Measurements from ENCODE around the gene GCHFR.

The GCHFR gene

DNA sequence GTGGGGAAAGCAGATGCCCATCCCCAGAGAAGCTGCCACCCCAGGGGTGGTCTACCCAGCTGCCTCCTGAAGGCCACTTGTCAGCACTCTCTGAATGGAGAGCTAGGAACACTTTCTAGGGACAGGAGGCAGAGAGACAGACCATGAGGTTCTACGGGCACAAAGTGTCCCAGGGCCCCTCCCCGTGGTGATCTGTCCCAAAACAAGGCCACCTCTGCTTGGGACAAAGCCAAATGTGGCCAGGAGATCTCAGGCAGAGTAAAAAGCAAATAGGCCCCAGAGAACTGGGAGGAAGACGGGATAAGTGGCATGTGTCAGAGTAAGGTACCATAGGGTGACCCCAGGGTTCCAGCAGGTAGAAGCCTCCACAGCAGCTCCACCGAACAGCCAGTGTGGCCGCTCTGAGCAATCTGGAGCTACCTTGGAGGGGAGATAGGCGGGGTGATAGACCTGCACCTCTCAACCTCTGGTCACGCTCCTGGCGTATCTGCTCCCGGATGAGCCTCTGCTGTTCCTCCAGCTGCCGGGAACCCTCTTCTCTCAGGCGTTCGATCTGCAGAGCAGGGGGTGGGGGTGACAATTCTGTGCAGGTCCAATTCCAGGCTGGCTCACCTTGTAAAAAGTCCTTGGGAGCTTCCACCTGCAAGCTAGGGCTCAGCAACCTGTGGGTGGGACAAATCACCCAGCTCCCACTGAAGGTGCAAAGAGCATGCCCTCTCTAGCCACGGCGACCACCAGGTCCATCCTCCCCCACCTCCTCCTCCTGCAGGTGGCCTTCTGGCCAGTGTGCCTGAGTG, 12.1 kb downstream of the GCHFR start:
- DNase-seq (ENCODE audit: low read depth), result no peak

DNA sequence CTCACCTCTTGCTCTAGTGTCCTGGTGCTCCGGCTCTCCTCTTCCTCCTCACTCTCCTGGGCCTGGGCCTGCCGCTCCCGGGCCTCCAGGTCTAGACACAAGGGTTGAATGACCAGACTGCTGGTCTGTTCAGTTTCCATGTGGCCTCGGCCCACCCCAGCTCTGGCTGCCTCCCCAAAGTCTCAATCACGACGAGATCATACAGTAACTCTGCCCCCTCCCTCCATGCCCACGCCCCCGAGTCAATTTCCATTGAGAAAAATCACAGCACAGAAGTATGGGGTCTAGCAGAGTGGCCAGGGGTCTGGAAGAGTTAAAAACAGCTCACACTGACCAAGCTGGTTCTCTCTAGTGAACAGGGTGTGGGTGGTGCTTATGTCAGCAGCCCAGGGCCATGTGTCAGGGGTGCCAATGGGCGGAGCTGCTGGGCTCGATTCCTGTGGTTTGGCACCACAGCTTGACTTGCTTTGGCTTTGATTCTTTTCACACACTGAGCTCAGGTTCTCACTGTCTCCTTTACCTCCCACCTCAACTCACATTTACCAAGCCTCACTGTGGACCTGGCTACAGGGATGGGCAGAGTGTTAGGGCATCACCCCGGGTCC, 12.8 kb downstream of the GCHFR start:
- no peak for DNase-seq (ENCODE audit: low read depth)

DNA sequence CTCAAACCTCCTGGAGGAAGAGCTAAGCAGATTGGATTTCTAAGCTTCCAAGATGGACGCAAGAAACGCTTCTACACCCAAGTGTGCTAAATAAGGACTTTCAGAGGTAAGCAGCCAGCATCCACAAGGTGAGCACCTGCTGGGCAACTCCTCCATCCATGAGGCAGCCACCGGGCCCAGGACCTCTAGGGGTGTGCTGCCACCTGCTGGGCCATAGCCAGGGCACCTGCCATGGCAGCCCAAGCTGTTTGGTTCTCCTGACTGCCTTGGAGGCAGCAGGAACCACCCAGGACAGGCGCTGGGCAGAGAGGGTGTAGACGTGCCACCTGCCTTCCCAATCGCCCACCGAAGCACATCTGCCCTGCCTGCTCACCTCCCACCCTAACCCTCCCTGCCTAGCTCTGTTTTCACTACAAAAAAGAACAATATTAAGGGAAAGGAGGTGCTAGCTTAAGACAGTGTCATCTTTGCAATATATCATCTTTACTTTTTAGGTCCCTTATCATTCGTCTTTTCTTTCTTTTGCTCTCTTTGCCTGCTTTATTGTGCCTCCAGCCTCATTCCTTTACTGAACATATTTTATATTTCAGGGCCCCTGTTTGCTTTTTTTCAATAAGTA, 18.9 kb downstream of the GCHFR start:
- peak; percentile 59 for DNase-seq (ENCODE audit: low read depth)

DNA sequence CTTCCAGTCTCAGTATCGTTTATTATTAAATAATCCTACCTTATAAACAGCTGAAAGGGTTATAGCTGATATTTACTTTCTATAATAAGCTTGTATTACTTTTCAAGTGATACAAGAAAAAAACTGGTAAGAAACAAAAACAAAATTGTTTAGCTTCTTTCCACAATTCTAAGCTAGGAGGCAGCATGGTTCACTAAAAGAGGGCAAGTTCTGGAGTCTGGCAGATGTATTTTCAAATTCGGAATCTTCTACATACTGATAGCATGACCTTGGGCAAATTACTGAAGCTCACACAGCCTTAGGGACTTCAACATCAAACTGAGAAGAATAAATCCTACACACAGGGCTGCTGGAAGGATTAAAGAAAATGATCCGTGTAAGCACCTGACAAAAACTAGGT, 21.3 kb downstream of the GCHFR start:
- DNase-seq (ENCODE audit: low read depth), result no peak

DNA sequence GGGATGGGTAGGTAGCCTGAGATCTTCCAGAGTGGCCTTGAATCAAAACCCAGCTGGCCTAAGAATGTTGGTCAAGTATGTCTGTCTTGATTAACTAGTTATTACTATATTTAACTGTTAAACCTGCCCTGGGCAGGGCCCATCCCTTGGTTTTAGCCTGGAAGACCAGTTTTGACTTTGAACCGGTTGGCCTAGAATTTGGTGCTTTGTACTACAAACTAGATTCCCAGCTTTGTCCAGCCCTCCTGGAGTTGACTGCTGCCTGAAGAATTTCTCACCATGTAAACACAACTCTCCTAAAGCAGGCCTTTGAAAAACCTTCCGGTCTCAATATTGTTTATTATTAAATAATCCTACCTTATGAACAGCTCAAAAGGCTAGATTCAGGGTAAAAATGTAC, 21.9 kb downstream of the GCHFR start:
- DNase-seq (ENCODE audit: low read depth), result no peak

DNA sequence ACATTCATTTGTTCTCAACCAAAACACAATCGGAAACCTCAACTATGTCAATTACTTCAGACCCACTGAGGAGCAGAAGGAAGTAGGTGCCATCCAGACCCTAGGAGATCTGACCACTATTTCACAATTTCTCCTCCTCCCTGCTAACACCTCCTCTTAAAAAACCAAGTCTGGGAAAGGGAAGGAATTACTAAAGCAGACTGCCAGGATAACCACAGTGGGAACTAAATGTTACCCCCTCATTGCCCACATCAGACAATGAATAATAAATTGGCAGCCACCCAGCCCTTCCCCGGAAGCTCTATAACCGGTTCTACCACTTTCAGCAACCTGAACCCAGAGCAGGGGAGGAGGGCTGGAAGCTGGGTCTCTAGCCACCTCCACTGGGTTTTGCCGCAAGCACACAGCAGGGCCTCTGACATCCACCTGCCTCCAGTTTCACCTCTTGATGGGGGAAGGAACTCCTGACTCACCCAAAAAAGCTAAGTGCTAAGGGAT, 23.5 kb downstream of the GCHFR start:
- peak; percentile 32 for DNase-seq (ENCODE audit: low read depth)

DNA sequence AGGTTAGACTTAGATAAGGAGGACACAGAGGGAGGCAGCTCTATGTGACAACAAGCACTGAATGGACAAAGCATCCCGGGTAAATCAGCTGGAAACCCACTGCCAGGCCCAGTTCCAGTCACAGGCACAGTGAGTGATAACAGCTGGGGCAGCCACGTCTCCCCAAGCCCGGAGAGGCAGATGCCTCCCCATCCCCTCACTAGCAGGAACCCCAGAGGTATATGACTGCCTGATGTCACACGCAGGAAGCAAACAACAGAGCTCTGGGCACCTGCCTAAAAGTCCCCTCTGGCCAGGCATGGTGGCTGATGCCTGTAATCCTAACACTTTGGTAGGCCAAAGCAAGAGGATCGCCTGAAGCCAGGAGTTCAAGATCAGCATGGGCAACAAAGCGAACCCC, 24.1 kb downstream of the GCHFR start:
- DNase-seq (ENCODE audit: low read depth), result no peak

DNA sequence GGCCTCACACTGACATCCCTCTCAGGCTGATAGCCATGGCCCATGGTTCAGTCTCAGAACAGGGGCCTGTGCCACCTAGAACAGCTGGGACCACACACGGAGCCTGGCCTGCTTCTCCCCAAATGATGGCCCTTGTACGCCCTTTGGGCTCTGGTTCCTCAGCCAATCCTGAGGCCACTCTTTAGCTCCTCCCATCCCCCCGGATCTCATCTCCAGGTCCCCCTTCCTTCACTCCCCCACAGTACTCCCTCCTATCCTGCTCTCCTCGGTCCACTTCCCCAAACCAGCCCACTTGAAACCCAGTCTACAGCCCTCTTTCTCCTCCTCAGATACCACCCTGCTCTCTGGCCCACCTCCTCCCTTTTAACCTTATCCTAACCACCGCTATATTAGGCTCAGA, 25.3 kb downstream of the GCHFR start:
- no peak for DNase-seq (ENCODE audit: low read depth)

DNA sequence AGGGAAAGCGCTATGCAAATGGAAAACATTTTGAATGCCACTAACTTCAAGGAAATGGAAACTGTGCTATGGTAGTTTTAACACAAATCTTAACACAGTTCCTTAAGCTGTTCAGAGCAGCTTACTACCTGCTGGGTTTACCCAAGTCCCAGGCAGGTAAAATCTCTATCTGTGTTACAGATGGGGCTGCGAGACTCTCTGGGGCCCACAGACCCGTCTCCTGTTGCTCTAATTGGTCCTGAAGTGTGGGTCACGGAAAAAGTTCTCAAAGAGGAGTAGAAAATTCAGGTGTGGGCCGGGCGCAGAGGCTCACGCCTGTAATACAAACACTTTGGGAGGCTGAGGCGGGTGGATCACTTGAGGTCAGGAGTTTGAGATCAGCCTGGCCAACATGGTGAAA, 26.1 kb downstream of the GCHFR start:
- DNase-seq (ENCODE audit: low read depth), result no peak

GRCh38 chr15:40790718-40791117, 26.9 kb downstream of the GCHFR start:
- no peak for DNase-seq (ENCODE audit: low read depth)

DNA sequence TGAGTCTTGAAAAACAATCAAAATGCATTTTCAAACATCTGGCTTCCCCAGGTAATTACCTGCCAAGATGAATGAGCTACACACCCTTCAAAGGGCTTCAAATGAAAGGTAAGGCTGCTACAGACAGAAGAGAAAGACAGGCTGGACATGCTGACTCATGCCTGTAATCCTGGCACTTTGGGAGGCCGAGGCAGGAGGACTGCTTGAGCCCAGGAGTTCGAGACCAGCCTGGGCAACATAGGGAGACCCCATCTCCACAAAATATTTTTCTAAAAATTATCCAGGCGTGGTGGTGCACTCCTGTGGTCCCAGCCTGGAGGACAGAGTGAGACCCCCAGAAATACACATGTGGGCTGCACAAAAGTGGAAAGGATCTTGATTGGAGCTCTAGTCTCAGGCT, 28.5 kb downstream of the GCHFR start:
- DNase-seq (ENCODE audit: low read depth), result no peak

- DNase-seq (ENCODE audit: low read depth), result no peak
These were observed 29.5 kb downstream of the GCHFR start for GRCh38 chr15:40793216-40793989.

GRCh38 chr15:40796041-40796440, 32.2 kb downstream of the GCHFR start:
- no peak for DNase-seq (ENCODE audit: low read depth)

DNA sequence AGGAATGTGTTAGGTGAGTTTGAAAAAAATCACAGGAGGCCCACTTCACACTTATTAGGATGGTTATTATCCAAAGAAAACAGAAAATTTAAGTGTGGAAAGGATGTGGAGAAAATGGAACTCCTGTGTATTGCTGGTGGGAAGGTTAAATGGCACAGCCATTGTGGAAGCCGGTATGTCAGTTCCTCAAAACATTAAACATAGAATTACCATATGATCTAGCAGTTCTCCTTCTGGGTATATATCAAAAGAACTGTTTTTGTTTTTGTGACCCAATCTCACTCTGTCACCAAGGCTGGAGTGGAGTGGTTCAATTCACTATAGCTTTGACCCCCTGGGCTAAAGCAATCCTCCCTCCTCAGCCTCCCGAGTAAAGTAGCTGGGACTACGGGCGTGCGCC, 32.6 kb downstream of the GCHFR start:
- no peak for DNase-seq (ENCODE audit: low read depth)

- DNase-seq (ENCODE audit: low read depth), result no peak
These were observed 35.7 kb downstream of the GCHFR start for GRCh38 chr15:40799523-40799922.

- DNase-seq (ENCODE audit: low read depth), result no peak
These were observed 39.2 kb downstream of the GCHFR start for GRCh38 chr15:40803076-40803475.

DNA sequence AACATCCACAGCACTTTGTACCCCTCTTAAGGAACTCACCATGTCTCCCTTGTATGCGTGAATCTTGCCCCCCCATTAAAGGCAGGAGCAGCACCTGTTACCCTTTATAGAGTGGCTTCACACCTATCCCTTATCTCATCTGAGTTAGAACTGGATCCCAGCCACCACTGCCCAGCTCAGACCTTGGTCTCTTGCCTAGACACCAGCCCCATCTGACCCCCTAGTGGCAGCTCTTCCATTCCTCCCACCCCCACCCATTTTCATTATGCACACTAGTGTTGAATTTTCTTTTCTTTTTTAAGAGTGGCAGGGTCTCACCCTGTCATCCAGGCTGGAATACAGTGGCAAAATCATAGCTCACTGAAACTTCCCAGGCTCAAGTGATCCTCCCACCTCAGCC, 39.8 kb downstream of the GCHFR start:
- no peak for DNase-seq (ENCODE audit: low read depth)

DNA sequence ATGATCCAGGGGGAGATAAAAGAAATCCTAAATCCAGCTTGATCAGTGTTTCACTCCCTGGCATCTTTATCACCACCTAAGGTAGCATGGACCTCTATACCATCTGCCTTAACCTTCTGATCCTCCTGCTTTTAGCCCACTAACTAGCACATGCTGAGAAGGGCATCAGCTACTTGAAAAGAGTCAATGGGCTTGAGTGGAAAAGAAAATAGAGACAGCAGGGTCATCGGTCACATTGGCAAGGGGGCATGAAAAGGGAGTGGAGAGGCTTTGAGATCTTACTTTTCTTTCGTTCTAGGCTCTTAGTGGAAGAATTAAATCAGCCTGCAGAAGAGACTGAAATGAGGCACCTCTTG, 42.8 kb downstream of the GCHFR start:
- DNase-seq (ENCODE audit: low read depth), result no peak

GRCh38 chr15:40807028-40807887, 43.4 kb downstream of the GCHFR start, which contains the start of the genes DNAJC17 and ZFYVE19:
Gene DNAJC17 (minus strand): TSS chr15:40807473. CDS start chr15:40807446, 27 bp downstream.
Gene ZFYVE19 (plus strand): TSS chr15:40807089. CDS start chr15:40807590, 501 bp downstream.
- peak; percentile 92 for DNase-seq (ENCODE audit: low read depth)

DNA sequence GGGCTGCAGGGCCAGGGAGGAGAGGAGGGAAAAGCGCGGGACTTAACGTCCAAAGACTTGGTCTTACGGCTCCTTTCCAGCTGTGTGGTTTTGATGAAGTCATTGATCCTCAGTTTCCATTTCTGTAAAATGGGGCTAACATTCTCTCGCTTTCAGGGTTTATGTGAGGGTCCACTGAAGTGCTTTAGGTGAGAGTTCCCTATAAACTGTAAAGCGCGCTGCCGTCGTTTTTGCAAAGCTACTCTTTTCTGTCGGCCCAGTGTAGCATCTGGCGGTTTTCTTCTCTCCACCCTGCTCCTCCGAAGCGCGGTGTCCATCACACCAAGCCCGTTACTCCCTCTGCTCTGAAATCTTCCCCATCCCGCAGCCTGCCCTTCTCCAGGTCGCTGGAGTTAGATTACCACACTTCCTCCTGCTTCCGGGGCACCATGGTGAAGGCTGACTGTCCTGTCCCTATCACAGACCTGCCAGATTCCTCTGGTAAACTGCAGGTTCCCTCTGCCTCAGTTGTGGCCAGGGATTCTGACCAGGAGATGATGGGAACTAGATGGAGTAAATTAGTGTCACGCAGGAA, 44.1 kb downstream of the GCHFR start:
- DNase-seq (ENCODE audit: low read depth), result no peak

- no peak for DNase-seq (ENCODE audit: low read depth)
These were observed 45.1 kb downstream of the GCHFR start for GRCh38 chr15:40808861-40809450.
